GM19372 (cell line): ENCODE results near the gene PCDHGB7.
A peak's percentile ranks its signal among the peaks of the same experiment; 100 is the strongest.
"Not testable (repeated sequence)": the region's sequence is repeated elsewhere in the genome, so short reads cannot be mapped to it uniquely, and the experiment has no call there.

Experiments
- ATAC-seq: cut with Tn5 transposase; IDR thresholded peaks from one replicate; pipeline ENCODE4 v1.9.1; 2021; ENCODE audit warnings: mild to moderate bottlenecking, low read depth, moderate library complexity; ENCODE audit not compliant: unreplicated experiment

PCDHGB7 gene

DNA sequence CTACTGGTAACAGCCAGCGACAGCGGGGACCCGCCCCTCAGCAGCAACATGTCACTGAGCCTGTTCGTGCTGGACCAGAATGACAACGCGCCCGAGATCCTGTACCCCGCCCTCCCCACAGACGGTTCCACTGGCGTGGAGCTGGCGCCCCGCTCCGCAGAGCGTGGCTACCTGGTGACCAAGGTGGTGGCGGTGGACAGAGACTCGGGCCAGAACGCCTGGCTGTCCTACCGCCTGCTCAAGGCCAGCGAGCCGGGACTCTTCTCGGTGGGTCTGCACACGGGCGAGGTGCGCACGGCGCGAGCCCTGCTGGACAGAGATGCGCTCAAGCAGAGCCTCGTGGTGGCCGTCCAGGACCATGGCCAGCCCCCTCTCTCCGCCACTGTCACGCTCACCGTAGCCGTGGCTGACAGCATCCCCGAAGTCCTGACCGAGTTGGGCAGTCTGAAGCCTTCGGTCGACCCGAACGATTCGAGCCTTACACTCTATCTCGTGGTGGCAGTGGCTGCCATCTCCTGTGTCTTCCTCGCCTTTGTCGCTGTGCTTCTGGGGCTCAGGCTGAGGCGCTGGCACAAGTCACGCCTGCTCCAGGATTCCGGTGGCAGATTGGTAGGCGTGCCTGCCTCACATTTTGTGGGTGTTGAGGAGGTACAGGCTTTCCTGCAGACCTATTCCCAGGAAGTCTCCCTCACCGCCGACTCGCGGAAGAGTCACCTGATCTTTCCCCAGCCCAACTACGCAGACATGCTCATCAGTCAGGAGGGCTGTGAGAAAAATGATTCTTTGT, 22.9 kb upstream of the PCDHGB7 start:
- not testable (repeated sequence) for ATAC-seq

DNA sequence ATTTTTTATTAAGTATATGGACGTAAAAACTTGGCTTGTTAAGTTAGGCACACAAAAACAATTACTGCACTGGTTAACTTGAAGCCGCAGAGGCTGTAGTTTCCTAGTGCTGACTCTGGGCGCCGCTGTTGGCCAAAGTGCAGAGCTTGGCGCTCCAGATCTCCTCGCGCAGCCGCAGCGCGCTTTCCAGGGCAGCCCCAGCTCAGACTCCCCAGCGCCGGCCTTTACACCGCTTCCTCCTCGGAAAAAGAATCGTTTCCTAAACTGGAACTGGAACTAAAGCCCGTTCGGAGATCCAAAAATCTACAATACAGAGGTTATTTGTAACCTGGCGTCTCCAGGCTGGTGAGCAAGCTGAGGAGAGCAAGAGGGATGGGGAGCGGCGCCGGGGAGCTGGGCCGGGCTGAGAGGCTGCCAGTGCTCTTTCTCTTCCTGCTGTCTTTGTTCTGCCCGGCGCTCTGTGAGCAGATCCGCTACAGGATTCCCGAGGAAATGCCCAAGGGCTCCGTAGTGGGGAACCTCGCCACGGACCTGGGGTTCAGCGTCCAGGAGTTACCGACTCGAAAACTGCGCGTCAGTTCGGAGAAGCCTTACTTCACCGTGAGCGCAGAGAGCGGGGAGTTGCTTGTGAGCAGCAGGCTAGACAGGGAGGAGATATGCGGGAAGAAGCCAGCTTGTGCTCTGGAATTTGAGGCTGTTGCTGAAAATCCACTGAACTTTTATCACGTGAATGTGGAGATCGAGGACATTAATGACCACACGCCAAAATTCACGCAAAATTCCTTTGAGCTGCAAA, 19.5 kb upstream of the PCDHGB7 start, which contains the start of gene PCDHGB5:
Gene PCDHGB5 (plus strand): TSS at position 192 of the 796 bp plus-strand sequence. CDS start 181 bp downstream, at position 373.
- ATAC-seq, result not testable (repeated sequence)

- no peak for ATAC-seq
These were observed 18.9 kb upstream of the PCDHGB7 start for GRCh38 chr5:141398608-141399007.

- ATAC-seq, result no peak
These were observed 17.8 kb upstream of the PCDHGB7 start for GRCh38 chr5:141399555-141400258.

GRCh38 chr5:141402553-141403243, 14.8 kb upstream of the PCDHGB7 start, which contains the start of gene PCDHGA9:
TSS of gene PCDHGA9 (plus strand) at chr5:141402778. CDS start at chr5:141402953, 175 bp downstream.
- no peak for ATAC-seq

DNA sequence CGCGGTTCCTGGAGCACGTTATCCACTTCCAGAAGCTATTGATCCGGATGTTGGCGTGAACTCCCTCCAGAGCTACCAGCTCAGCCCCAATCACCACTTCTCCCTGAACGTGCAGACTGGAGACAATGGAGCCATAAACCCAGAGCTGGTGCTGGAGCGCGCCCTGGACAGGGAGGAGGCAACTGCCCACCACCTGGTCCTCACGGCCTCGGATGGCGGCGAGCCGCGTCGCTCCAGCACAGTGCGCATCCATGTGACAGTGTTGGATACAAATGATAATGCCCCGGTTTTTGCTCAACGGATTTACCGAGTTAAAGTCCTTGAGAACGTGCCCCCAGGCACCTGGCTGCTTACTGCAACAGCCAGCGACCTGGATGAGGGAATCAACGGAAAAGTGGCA, 14.1 kb upstream of the PCDHGB7 start:
- ATAC-seq, result no peak

- ATAC-seq, result not testable (repeated sequence)
These were observed 9.5 kb upstream of the PCDHGB7 start, which contains the start of gene PCDHGB6 for GRCh38 chr5:141407790-141408505. TSS of gene PCDHGB6 (plus strand) at chr5:141408021. CDS start at chr5:141408203, 182 bp downstream.

GRCh38 chr5:141409598-141410306, 7.7 kb upstream of the PCDHGB7 start:
- no peak for ATAC-seq

- no peak for ATAC-seq
These were observed 5.9 kb upstream of the PCDHGB7 start for GRCh38 chr5:141411575-141411974.

DNA sequence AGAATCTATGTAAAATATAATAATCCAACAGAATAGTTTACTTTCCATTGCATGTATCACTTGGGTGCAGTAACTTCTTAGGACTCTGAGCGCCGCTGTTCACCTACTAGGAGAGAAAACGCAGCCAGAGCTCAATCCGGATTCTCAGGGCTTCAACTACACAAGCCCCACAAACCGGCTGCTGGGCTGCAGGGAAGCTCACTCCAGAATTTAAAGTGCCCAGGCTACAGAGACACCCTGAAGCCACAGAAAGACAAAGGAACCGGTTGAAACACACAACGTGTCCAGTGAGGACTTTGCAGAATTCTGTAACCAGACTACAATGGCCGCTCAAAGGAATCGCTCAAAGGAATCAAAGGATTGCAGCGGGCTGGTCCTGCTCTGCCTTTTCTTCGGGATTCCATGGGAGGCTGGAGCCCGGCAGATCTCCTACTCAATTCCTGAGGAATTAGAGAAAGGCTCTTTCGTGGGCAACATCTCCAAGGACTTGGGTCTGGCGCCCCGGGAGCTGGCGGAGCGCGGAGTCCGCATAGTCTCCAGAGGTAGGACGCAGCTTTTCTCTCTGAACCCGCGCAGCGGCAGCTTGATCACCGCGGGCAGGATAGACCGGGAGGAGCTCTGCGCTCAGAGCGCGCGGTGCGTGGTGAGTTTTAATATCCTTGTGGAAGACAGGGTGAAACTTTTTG, 4.5 kb upstream of the PCDHGB7 start, which contains the start of gene PCDHGA10:
Gene PCDHGA10 (plus strand): TSS at position 134 of the 686 bp plus-strand sequence. CDS start 189 bp downstream, at position 323.
- ATAC-seq, result peak; percentile 92

GRCh38 chr5:141413540-141414069, 3.9 kb upstream of the PCDHGB7 start:
- no peak for ATAC-seq

GRCh38 chr5:141414548-141415274, 2.8 kb upstream of the PCDHGB7 start:
- not testable (repeated sequence) for ATAC-seq

DNA sequence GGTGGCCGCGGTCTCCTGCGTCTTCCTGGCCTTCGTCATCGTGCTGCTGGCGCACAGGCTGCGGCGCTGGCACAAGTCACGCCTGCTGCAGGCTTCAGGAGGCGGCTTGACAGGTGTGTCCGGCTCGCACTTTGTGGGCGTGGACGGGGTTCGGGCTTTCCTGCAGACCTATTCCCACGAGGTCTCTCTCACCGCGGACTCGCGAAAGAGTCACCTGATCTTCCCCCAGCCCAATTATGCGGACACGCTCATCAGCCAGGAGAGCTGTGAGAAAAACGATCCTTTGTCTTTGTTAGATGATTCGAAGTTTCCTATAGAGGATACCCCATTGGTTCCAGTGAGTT, 2.2 kb upstream of the PCDHGB7 start:
- ATAC-seq, result not testable (repeated sequence)

- ATAC-seq, result no peak
These were observed 1.8 kb downstream of the PCDHGB7 start for GRCh38 chr5:141419074-141419880.

GRCh38 chr5:141420855-141421488, 3.5 kb downstream of the PCDHGB7 start, which contains the start of gene PCDHGA11:
TSS of gene PCDHGA11 (plus strand) at chr5:141421051. CDS start at chr5:141421228, 177 bp downstream.
- ATAC-seq, result no peak

DNA sequence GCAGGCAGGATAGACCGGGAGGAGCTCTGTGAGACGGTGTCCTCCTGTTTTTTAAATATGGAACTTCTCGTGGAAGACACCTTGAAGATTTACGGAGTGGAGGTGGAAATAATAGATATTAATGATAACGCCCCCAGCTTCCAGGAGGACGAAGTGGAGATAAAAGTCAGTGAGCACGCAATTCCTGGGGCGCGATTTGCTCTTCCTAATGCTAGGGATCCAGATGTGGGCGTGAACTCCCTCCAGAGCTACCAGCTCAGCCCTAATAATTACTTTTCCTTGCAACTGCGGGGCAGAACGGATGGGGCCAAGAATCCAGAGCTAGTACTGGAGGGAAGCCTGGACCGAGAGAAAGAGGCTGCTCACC, 4.0 kb downstream of the PCDHGB7 start:
- ATAC-seq, result no peak
